ENCODE measurements around the gene REXO4. TPM values are rescaled to one million over a fixed set of nuclear protein-coding genes. Genes with fewer than 3 reads are reported as not detected.

Gene REXO4
- total and polyA plus RNA-seq, 2 experiments from 2014 or later: 31.1 to 36.3 TPM

DNA sequence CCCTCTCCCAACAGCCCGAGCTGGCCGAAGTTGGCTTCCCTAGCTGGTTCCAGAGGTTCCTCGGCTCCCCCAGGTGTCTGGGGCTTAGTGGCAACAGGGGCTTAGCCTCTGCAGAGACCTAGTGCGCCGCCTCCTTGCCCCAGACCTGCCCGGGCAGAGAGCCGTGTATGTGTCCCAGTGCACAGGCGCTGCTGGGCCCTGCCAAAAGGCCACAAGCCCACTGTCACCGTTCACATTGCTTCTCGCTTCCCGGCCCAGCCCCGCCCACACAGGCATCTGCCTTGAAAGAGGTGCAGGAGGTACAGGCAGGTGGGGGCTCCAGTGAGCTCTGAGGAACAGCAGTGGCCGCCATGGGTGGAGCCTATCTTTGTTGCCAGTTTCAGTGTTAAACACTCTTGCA, 39.4 kb upstream of the REXO4 start:
- Histone ChIP-seq H3K9me2 (ENCODE audit: insufficient read depth) (no peaks in the 10 kb centered on the region), H3F3A (replicated peaks; ENCODE audit: low read depth) (0 out of 2 replicates have a peak, but pooled peaks cover under 1% of the 10 kb centered on the region), H2AFZ (no peak overlapping the region), H3K79me2 (replicated peaks; ENCODE audit: insufficient read depth) (peaks cover 13% of the 10 kb centered on the region; the same call in 1 of the 2 replicates), H3K4me1 (ENCODE audit: insufficient read depth) (peaks cover 15% of the 10 kb centered on the region; the same call in 1 of the 2 replicates), H4K20me1 (replicated peaks; ENCODE audit: insufficient read depth) (no peaks in the 10 kb centered on the region), H3K4me3 (no peak overlapping the region), H3K4me2 (no peak overlapping the region), H3K27me3 (ENCODE audit: insufficient read depth) (no peaks in the 10 kb centered on the region), H3K27ac (ENCODE audit: low read depth) (no peak overlapping the region), H3K36me3 (ENCODE audit: insufficient read depth) (no peaks in the 10 kb centered on the region)
- no peak overlapping the region for H3K4me3 Mint-ChIP-seq
- H3K27me3 Mint-ChIP-seq (ENCODE audit: insufficient read depth, low read depth, poor library complexity): peaks cover 12% of the 10 kb centered on the region
- TF ChIP-seq EZH2 (IDR thresholded peaks at IDR 0.05; ENCODE audit: low read depth, unreplicated experiment) (no peak), POLR2AphosphoS5 (IDR thresholded peaks at IDR 0.05; ENCODE audit: low read depth) (no peak), CREB1 (CRISPR knock-in tag; IDR thresholded peaks at IDR 0.05; ENCODE audit: low read depth) (no peak), ZNF462 (CRISPR knock-in tag; IDR thresholded peaks at IDR 0.05) (no peak), EZH2phosphoT487 (IDR thresholded peaks at IDR 0.05; ENCODE audit: unreplicated experiment) (no peak), ZNF114 (CRISPR knock-in tag; IDR thresholded peaks at IDR 0.05) (no peak)
- TF ChIP-seq, protein P1, sequence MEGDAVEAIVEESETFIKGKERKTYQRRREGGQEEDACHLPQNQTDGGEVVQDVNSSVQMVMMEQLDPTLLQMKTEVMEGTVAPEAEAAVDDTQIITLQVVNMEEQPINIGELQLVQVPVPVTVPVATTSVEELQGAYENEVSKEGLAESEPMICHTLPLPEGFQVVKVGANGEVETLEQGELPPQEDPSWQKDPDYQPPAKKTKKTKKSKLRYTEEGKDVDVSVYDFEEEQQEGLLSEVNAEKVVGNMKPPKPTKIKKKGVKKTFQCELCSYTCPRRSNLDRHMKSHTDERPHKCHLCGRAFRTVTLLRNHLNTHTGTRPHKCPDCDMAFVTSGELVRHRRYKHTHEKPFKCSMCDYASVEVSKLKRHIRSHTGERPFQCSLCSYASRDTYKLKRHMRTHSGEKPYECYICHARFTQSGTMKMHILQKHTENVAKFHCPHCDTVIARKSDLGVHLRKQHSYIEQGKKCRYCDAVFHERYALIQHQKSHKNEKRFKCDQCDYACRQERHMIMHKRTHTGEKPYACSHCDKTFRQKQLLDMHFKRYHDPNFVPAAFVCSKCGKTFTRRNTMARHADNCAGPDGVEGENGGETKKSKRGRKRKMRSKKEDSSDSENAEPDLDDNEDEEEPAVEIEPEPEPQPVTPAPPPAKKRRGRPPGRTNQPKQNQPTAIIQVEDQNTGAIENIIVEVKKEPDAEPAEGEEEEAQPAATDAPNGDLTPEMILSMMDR (conservative IDR thresholded peaks at IDR 0.05; ENCODE audit: low read depth in 2 of 2): no peak
- H3K4me1 Mint-ChIP-seq: peaks cover 14% of the 10 kb centered on the region
- no peaks in the 10 kb centered on the region for H3K9me3 Mint-ChIP-seq
- DNase-seq (ENCODE audit: low spot score): peak; percentile 56
- ATAC-seq: no peak
- no peak overlapping the region for H3K27ac Mint-ChIP-seq
- no peaks in the 10 kb centered on the region for H3K36me3 Mint-ChIP-seq (ENCODE audit: low read depth)

All from GM23338 (cell line).